Fibroblast of lung (primary cell): ENCODE data around the gene ZP1. TPM values are rescaled to one million over a fixed set of nuclear protein-coding genes. Genes with fewer than 3 reads are reported as not detected.

Source experiments
- DNase-seq, 2 donors: peaks; one replicate each; pipeline versions ENCODE4 v3.0.0 to v3.0.0-alpha.2; 2010; ENCODE audit warnings: low read depth in 2 of 2
- H2AFZ ChIP-seq: 2 replicates; pipeline ENCODE4 v1.5.1; 2012; ENCODE audit warnings: low read length, control low read depth, inconsistent platforms
- H3K27ac ChIP-seq: 2 replicates; pipeline ENCODE4 v1.5.1; 2011; ENCODE audit warnings: low read length, control low read depth; ENCODE audit not compliant: insufficient read depth
- H3K27me3 ChIP-seq: 2 replicates; pipeline ENCODE4 v1.5.1; 2011; ENCODE audit warnings: mild to moderate bottlenecking, low read length; ENCODE audit not compliant: control insufficient read depth, insufficient read depth
- H3K36me3 ChIP-seq: 2 replicates; pipeline ENCODE4 v1.5.1; 2011; ENCODE audit warnings: low read length; ENCODE audit not compliant: control insufficient read depth, insufficient read depth
- H3K4me1 ChIP-seq: 2 replicates; pipeline ENCODE4 v1.5.1; 2011; ENCODE audit warnings: low read length; ENCODE audit not compliant: control insufficient read depth, insufficient read depth; ENCODE audit errors: extremely low read depth
- H3K4me2 ChIP-seq: 2 replicates; pipeline ENCODE4 v1.5.1; 2011; ENCODE audit warnings: low read length, control low read depth; ENCODE audit not compliant: insufficient read depth; ENCODE audit errors: extremely low read depth
- H3K4me3 ChIP-seq, 4 experiments: fragments of 200-600 bp in 1 of 4; sonication (generic) in 1 of 4; replicated peaks in 1 of 4; 2 replicates each; pipeline ENCODE4 v1.5.1; 2011 to 2016; ENCODE audit warnings: low read length in 4 of 4, low read depth in 3 of 4, mild to moderate bottlenecking in 3 of 4, control low read depth in 2 of 4, inconsistent platforms in 1 of 4, mixed read lengths in 1 of 4; ENCODE audit not compliant: insufficient read depth in 1 of 4; ENCODE audit errors: control extremely low read depth in 1 of 4
- H3K79me2 ChIP-seq: 2 replicates; pipeline ENCODE4 v1.5.1; 2012; ENCODE audit warnings: mild to moderate bottlenecking, low read length, inconsistent platforms; ENCODE audit not compliant: control insufficient read depth, insufficient read depth
- H3K9ac ChIP-seq: 2 replicates; pipeline ENCODE4 v1.5.1; 2011; ENCODE audit warnings: mild to moderate bottlenecking, low read length, control low read depth; ENCODE audit not compliant: insufficient read depth
- H3K9me3 ChIP-seq: 2 replicates; pipeline ENCODE4 v1.5.1; 2012; ENCODE audit warnings: low read depth, low read length; ENCODE audit not compliant: control insufficient read depth, insufficient read depth
- H4K20me1 ChIP-seq: 2 replicates; pipeline ENCODE4 v1.5.1; 2011; ENCODE audit warnings: low read length; ENCODE audit not compliant: control insufficient read depth, insufficient read depth; ENCODE audit errors: extremely low read depth
- CTCF ChIP-seq, 2 donors: IDR thresholded peaks in 1 of 2; conservative IDR thresholded peaks in 1 of 2; 1 replicate in 1 of 2; 2 replicates in 1 of 2; pipeline ENCODE4 v1.5.1; 2011 to 2012; ENCODE audit warnings: low read length in 2 of 2, control low read depth in 1 of 2, inconsistent platforms in 1 of 2, low read depth in 1 of 2, mild to moderate bottlenecking in 1 of 2
- EZH2 ChIP-seq: IDR thresholded peaks from 2 replicates; pipeline ENCODE4 v1.5.1; 2012; ENCODE audit warnings: low read length, control low read depth, mild to moderate bottlenecking; ENCODE audit errors: missing control alignments
- polyA plus RNA-seq, 2 donors: library from polyadenylated mRNA; depleted of rRNA in 1 of 2; stranded (reverse) in 1 of 2; unstranded in 1 of 2; fragments of >200 nt; gene quantifications; 2 replicates each; pipeline ENCODE4 v1.2.1, GENCODE V29; 2011 to 2012; ENCODE audit warnings: missing spikeins in 1 of 2
- total RNA-seq: library from RNA; depleted of rRNA; stranded (reverse); fragments of >200 nt; gene quantifications from 2 replicates; pipeline ENCODE4 v1.2.1, GENCODE V29; 2014

ZP1 gene
- total and polyA plus RNA-seq, 2 donors (not counting 1 experiment from before 2014, with no cell fraction given) = 0.62 TPM; not detected in 1

DNA sequence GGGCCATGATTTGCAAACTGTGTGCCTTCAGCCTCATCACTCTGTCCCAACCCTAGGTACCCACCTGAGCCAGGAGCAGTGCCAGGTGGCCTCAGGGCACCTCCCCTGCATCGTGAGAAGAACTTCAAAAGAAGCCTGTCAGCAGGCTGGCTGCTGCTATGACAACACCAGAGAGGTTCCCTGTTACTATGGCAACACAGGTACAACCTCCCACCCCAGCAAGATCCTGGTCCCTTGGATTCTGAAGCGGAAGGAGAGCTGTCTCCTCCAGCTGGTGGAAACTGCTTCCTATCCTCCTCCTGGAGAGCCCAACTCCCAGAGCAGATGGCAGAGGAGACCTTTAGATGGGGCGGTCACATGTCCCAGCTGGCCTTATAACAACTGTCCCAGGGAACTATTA, 2.9 kb downstream of the ZP1 start:
- Histone ChIP-seq H3K36me3 (no peaks in the 10 kb centered on the region), H3K4me2 (no peak overlapping the region), H3K79me2 (no peaks in the 10 kb centered on the region), H3K4me3 (no peak overlapping the region), H2AFZ (no peak overlapping the region), H4K20me1 (no peaks in the 10 kb centered on the region), H3K27me3 (no peaks in the 10 kb centered on the region), H3K9ac (no peak overlapping the region), H3K9me3 (no peaks in the 10 kb centered on the region), H3K4me1 (peaks cover 23% of the 10 kb centered on the region), H3K27ac (no peak overlapping the region)
- TF ChIP-seq EZH2 = no peak
- TF ChIP-seq CTCF (conservative IDR thresholded peaks at IDR 0.05 in 1 of 2, IDR thresholded peaks at IDR 0.05 in 1 of 2; ENCODE audit: low read depth in 1 of 2, low read length in 2 of 2) = no peak
- DNase-seq = no peak

GRCh38 chr11:60870733-60871377, 3.5 kb downstream of the ZP1 start:
- Histone ChIP-seq H3K79me2 (no peaks in the 10 kb centered on the region), H3K36me3 (no peaks in the 10 kb centered on the region), H2AFZ (no peak overlapping the region), H4K20me1 (no peaks in the 10 kb centered on the region), H3K4me3 (no peak overlapping the region), H3K27me3 (no peaks in the 10 kb centered on the region), H3K4me2 (no peak overlapping the region), H3K9ac (no peak overlapping the region), H3K4me1 (peaks cover 23% of the 10 kb centered on the region), H3K9me3 (no peaks in the 10 kb centered on the region), H3K27ac (no peak overlapping the region)
- no peak for DNase-seq
- TF ChIP-seq CTCF (conservative IDR thresholded peaks at IDR 0.05 in 1 of 2, IDR thresholded peaks at IDR 0.05 in 1 of 2; ENCODE audit: low read depth in 1 of 2, low read length in 2 of 2) (no peak), EZH2 (no peak)

- Histone ChIP-seq H2AFZ (no peak overlapping the region), H3K4me3 (no peak overlapping the region), H4K20me1 (no peaks in the 10 kb centered on the region), H3K4me1 (peaks cover 23% of the 10 kb centered on the region), H3K27ac (no peak overlapping the region), H3K4me2 (peak overlapping the region; percentile 0), H3K36me3 (no peaks in the 10 kb centered on the region), H3K79me2 (no peaks in the 10 kb centered on the region), H3K9ac (no peak overlapping the region), H3K27me3 (no peaks in the 10 kb centered on the region), H3K9me3 (no peaks in the 10 kb centered on the region)
- no peak for TF ChIP-seq EZH2
- peak in 1 of 2 donors; percentile 16 for TF ChIP-seq CTCF (conservative IDR thresholded peaks at IDR 0.05 in 1 of 2, IDR thresholded peaks at IDR 0.05 in 1 of 2; ENCODE audit: low read depth in 1 of 2, low read length in 2 of 2)
- peak; percentile 11 to 51 for DNase-seq
Observed at GRCh38 chr11:60871378-60872061, 4.2 kb downstream of the ZP1 start.
